Cardiac fibroblast (primary cell): ENCODE data around the gene DAB2IP.

Experiments used
- DNase-seq, 2 donors: peaks; one replicate each; pipeline versions ENCODE4 v3.0.0 to v3.0.0-alpha.2; 2010; ENCODE audit warnings: low read depth in 2 of 2
- H3K4me3 ChIP-seq, 2 donors: replicated peaks in 1 of 2; 1 replicate in 1 of 2; 2 replicates in 1 of 2; pipeline ENCODE4 v1.5.1; 2011; ENCODE audit warnings: low read depth in 2 of 2, low read length in 2 of 2, mild to moderate bottlenecking in 2 of 2, moderate library complexity in 1 of 2
- TF ChIP-seq, protein P1 (sequence below): IDR thresholded peaks from one replicate; pipeline ENCODE4 v1.5.1; 2011; ENCODE audit warnings: low read depth, mild to moderate bottlenecking, low read length, inconsistent platforms

Gene DAB2IP

DNA sequence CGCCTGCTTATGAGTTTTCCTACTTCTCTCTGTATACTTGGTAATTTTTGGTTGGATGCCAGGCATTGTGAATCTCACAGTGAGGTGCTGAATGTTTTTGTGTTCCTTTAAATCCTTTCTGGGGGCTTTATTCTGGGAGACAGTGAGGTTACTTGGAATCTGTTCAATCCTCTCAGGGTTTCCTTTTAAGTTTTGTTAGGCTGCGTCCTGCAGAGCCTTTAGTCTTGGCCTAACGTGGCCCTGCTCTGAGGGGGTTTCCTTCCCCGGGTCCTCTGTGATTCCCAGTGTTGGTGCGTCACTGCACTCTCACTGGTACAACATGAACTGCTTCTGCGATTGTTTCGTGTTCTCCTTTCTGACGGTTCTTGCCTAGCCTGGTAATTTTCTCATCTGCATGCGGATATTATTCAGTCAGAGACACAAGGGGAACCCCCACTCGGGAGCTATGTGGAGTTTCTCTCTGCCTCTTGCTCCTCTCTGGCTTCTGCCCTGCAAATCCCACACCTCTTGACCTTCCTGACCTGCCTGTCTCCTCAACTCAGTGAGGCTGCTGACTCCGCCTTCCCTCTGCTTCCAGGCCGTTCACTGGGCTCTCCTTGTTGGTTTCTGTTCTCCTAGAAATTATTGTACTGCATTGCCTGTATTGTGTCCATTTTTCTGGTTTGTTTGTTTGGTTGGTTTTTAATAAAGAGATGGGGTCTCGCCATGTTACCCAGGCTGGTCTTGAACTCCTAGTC is 128.1 kb downstream of the DAB2IP start:
- H3K4me3 ChIP-seq, result no peak overlapping the region
- TF ChIP-seq, protein P1, sequence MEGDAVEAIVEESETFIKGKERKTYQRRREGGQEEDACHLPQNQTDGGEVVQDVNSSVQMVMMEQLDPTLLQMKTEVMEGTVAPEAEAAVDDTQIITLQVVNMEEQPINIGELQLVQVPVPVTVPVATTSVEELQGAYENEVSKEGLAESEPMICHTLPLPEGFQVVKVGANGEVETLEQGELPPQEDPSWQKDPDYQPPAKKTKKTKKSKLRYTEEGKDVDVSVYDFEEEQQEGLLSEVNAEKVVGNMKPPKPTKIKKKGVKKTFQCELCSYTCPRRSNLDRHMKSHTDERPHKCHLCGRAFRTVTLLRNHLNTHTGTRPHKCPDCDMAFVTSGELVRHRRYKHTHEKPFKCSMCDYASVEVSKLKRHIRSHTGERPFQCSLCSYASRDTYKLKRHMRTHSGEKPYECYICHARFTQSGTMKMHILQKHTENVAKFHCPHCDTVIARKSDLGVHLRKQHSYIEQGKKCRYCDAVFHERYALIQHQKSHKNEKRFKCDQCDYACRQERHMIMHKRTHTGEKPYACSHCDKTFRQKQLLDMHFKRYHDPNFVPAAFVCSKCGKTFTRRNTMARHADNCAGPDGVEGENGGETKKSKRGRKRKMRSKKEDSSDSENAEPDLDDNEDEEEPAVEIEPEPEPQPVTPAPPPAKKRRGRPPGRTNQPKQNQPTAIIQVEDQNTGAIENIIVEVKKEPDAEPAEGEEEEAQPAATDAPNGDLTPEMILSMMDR, result no peak
- peak in 1 of 2 donors; percentile 16 for DNase-seq

DNA sequence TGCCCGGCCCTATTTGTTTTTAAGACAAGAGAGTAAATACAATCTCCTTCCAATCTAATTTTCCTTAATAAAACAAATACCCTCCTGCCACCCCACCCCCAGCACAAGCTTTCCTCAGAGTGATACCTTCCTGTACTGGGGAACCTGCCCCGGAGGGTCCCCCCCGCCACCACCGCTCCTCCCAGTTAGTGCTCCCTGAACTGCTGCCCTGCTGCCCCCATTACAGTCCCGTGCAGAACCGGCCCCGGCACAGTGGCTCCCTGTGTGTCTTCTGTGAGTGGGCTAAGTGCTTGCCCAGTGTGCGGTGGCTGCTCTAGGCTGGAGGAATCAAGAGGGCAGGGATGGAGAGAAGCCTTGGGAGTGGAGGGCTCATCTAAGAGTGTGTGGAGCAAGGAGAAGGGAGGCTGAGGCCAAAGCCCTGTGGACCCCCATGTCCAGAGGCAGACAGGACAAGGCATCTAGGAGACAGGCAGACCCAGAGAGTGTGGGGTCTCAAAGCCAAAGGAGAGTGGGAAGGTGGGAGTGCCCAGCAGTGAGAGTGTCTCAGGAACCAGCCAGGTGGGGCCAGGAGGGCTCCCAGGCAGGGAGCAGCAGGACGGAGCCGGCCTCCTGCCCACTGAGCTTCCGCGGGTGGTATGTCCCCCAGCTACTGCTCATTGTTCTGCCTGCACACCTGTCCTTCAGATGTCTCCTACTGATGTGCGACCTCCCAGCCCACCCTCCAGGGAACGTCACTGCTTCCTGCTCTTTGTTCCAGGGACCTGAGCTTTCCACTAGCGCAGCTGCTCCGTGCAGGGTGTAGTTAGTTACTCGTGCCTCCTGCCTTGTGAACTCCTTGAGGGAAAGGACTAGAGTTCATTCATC is 129.0 kb downstream of the DAB2IP start:
- no peak for DNase-seq
- TF ChIP-seq, protein P1, result no peak
- no peak overlapping the region for H3K4me3 ChIP-seq

GRCh38 chr9:121781145-121781548 is 129.7 kb downstream of the DAB2IP start:
- no peak overlapping the region for H3K4me3 ChIP-seq
- TF ChIP-seq, protein P1, result no peak
- DNase-seq, result no peak

DNA sequence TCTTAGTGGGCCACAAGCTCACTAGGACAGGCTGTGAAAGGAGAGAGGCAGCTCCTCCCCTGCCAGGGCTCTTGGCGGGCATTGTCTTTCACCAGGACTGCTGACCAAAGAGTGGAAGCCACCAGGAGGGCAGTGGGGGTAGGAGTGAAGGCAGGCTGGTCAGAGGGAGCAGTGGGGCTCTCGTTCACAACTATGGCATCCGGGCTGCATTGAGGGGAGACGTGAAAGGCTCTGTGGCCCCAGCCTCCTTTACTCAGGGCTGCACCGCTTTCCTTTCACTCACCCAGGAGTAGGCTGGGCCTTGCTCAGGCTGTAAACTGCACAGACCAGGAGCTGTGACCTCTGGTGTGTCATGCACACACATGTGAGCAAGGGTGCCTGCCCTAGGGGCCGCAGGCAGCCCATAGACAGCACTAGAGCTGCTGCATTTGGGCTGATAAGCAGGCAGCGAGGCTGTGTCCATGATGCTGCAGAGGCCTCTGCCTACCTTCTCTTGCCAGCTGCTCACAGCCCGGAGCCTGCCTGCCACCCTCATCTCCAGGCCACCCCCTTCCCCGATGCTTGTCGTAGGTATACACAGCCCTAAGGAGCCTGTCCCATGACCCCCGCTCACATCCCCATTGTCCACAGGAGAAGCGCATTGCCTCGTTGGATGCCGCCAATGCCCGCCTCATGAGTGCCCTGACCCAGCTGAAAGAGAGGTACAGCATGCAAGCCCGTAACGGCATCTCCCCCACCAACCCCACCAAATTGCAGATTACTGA is 130.4 kb downstream of the DAB2IP start:
- no peak overlapping the region for H3K4me3 ChIP-seq
- DNase-seq, result no peak
- TF ChIP-seq, protein P1, result no peak

GRCh38 chr9:121782514-121783110 is 131.2 kb downstream of the DAB2IP start:
- no peak overlapping the region for H3K4me3 ChIP-seq
- no peak for DNase-seq
- TF ChIP-seq, protein P1, result no peak

DNA sequence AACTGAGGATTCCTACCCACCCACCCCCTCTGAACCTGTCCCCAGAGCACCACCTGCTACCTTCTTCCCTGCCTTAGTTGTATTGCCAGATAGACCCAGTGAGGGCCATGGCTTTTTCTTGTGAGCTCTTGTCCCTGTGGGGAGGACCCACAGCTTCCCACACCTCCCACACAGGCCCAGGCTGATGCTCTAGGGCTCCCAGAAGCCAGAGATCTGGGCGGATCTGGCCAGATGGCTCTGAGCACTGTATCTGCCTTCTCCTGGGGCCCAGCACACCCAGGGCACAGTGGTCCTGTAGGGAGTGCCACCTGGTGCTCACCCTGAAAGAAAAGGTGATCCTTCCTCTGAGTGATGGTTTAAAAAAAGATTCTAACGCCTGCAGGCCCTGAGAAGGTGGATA is 131.7 kb downstream of the DAB2IP start:
- TF ChIP-seq, protein P1, result no peak
- no peak overlapping the region for H3K4me3 ChIP-seq
- no peak for DNase-seq
